SHP77 treated with DMSO at 0.1 percent for 48 hours (cell line): Measurements from ENCODE around the gene NUCB1.
A peak's percentile ranks its signal among the peaks of the same experiment; 100 is the strongest.
"Not testable (repeated sequence)": the region's sequence is repeated elsewhere in the genome, so short reads cannot be mapped to it uniquely, and the experiment has no call there.

Experiments
- DNase-seq: peaks from one replicate; lab custom pipeline; 2025; lab: John Stamatoyannopoulos, UW

Gene NUCB1

DNA sequence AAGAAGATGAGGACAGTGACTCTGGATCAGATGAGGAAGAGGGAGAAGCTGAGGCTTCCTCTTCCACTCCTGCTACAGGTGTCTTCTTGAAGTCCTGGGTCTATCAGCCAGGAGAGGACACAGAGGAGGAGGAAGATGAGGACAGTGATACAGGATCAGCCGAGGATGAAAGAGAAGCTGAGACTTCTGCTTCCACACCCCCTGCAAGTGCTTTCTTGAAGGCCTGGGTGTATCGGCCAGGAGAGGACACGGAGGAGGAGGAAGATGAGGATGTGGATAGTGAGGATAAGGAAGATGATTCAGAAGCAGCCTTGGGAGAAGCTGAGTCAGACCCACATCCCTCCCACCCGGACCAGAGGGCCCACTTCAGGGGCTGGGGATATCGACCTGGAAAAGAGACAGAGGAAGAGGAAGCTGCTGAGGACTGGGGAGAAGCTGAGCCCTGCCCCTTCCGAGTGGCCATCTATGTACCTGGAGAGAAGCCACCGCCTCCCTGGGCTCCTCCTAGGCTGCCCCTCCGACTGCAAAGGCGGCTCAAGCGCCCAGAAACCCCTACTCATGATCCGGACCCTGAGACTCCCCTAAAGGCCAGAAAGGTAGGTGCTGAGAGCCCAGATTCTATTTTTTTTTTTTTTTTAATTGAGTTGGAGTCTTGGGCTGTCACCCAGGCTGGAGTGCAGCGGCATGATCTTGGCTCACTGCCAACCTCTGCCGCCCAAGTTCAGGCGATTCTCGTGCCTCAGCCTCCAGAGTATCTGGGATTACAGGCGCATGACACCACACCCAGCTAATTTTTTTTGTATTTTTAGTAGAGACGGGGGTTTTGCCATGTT lies 25.6 kb upstream of the NUCB1 start:
- DNase-seq: no peak

DNA sequence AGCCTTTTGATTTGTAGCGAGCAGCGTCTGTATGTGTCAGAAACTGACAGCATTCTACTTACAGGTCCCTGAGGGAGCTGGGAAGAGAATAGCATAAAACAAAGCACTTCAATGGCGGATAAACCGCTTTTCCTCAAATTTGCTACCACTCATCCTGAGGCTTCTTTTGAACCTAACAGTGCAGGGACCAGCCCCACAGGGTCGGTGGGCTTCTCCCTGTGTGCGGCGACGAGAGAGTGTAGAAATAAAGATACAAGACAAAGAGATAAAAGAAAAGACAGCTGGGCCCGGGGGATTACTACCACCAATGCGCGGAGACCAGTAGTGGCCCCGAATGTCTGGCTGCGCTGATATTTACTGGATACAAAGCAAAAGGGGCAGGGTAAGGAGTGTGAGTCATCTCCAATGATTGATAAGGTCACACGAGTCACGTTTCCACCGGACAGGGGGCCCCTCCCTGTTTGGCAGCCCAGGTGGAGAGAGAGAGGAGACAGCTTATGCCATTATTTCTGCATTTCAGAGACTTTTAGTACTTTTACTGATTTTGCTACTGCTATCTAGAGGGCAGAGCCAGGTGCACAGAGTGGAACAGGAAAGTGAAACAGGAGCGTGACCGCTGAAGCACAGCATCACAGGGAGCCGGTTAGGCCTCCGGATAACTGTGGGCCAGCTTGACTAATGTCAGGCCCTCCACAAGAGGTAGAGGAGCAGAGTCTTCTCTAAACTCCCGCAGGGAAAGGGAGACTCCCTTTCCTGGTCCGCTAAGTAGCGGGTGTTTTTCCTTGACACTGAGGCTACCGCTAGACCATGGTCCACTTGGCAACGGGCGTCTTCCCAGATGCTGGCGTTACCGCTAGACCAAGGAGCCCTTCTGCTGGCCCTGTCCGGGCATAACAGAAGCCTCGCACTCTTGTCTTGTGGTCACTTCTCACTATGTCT lies 23.8 kb upstream of the NUCB1 start:
- not testable (repeated sequence) for DNase-seq

GRCh38 chr19:48877855-48878195 lies 22.3 kb upstream of the NUCB1 start:
- no peak for DNase-seq

DNA sequence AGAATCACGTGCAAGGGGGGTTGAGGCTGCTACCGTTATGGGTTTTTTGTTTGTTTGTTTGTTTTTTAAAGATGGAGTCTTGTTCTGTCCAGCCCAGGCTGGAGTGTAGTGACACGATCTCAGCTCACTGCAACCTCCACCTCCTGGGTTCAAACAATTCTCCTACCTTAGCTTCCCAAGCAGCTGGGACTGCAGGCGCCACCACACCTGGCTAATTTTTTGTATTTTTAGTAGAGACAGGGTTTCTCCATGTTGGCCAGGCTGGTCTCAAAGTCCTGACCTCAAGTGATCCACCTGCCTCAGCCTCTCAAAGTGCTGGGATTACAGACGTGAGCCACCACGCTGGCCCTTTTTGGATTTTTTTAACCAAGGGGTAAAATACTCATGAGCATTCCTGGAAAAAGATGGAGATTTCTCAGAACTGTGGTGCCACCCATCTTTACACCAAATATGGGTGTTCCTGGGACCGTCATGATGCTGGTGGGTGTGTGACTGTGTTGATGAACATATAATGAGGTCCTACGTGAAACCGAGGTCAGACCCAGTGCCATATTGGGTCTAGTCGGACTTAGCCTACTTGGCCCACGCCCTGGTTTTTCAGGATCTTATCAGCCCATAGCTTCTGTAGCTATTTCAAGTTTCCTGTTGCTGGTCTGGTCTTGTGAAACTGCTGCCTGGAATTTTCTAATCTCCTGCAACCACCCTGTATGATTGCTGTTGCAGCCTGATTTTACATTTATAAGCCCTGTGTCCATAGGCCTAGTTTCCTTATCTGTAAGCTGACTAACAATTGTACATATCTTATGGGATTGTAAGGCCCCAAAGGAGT lies 21.7 kb upstream of the NUCB1 start:
- no peak for DNase-seq

DNA sequence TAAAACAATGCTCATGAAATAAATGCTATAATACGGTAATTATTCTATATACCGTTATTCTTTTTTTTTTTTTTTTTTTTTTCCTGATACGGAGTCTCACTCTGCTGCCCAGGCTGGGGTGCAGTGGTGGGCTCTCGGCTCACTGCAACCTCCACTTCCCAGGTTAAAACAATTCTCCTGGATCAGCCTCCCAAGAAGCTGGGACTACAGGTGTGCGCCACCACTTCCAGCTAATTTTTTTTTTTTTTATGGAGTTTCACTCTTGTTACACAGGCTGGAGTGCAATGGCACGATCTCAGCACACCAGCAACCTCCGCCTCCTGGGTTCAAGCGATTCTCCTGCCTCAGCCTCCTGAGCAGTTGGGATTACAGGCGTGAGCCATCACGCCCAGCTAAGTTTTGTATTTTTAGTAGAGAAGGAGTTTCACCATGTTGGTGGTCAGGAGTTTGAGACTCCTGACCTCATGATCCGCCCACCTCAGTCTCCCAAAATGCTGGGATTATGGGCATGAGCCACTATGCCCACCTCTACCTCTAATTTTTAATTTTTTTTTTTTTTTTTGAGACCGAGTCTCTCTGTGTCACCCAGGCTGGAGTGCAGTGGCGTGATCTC lies 21.0 kb upstream of the NUCB1 start:
- DNase-seq: no peak

GRCh38 chr19:48879696-48880095 lies 20.4 kb upstream of the NUCB1 start:
- not testable (repeated sequence) for DNase-seq

GRCh38 chr19:48881741-48882657 lies 18.1 kb upstream of the NUCB1 start:
- DNase-seq: no peak

DNA sequence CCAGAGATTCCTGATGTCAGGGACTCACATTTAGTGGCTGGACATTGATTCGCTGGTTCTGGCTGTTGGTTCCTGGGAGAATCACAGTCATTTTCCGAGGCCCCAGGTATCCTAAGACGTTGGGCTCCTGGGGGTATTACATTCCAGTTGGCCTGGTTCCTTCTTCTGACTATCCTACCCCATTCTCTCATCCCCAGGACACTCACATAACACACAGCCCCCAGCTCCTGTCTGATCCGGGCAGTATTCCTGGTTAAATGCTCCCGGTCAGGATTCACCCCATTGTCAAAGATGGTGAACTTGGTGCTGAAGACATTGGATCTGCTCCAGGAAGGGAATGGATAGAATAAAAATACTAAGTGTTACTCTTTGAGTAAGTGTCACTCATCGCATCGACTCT lies 16.4 kb upstream of the NUCB1 start:
- DNase-seq: no peak

DNA sequence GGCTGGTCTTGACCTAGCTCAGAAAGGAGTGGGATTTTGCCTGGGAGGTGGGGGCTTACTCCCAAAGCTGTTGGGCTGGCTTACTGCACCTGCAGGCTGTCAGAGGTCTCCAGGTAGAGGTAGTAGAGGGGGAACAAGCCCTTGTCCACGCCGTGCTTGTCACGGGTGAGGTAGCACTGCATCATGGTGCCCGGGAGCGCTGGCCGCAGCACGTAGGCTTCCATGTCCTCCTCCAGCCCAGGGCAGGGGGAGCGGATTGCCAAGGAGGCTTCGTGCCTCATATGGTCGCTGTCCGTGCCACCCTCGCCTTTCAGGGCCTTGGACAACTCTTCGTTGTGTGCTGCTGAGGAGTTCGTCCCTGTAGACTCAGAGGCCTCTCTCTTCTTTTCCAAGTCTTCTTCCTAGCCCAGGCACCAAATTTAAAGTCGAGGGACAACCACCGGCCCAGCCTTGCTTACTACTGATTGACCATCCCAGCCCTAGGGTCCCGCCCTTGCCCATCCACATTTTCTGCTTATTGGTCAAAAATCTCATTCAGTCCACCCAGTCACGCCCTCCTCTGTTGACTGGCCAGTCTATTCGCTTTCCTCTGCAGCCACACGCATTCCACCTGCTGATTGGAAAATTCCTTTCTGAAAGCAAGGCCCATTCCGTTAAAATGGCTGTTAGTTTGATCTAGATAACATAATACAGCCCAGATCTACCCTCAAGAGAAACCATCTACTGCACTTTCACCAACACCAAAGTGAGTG lies 12.1 kb upstream of the NUCB1 start:
- DNase-seq: no peak

GRCh38 chr19:48889496-48889895 lies 10.6 kb upstream of the NUCB1 start:
- not testable (repeated sequence) for DNase-seq

GRCh38 chr19:48890551-48890950 lies 9.6 kb upstream of the NUCB1 start:
- DNase-seq: no peak

- DNase-seq: no peak
Measured at GRCh38 chr19:48895226-48895625, 4.9 kb upstream of the NUCB1 start.

DNA sequence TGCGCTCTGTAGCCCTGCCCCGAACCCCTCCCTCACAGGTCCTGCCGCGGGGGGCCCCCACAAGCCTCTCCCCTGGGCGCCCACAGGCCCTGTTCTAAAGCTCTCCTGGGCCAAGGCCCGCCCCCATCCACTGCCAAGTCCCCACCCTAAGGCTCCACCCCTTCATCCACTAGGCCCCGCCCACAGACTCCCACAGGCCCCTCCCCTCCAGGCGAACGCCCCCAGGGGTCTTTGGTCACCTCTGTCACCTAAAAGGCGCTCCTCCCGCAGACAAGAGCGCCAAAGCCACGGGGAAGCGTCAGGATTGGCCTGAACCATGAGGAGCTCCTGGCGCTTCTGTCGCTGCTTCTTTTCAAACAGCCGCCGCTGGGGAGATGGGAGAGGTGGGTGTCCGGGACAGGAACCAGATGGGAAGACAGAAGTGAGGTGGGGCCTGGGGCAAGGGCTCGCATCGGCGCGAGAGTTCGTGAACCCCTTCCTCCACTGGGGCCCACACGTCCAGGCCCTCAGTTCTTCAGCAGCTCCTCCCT lies 3.9 kb upstream of the NUCB1 start:
- DNase-seq: no peak

DNA sequence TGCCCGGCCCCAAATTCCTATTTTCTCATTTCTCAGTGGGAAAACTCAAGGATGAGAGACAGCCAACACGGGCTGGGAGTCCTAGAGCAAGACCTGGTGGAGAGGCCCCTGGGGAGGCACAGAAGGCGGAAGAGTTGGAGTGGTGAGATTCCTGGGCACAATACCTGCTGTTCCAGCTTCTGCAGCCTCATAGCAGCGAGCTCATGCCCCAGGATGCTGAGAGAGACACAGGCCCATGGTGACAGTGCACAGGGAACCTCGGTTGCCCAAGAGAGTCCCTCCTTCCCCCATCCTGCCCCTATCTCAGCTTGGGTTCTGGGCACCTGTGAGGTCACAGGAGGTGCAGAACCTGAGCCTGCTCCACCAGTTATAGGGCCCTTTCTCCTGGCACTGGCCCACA lies 2.9 kb upstream of the NUCB1 start:
- DNase-seq: no peak

- DNase-seq: not testable (repeated sequence)
Measured at GRCh38 chr19:48899386-48899749, 744 bp upstream of the NUCB1 start.

GRCh38 chr19:48900477-48901406 lies 630 bp downstream of the NUCB1 start:
- peak; percentile 3 for DNase-seq

- DNase-seq: not testable (repeated sequence)
Measured at GRCh38 chr19:48902291-48902690, 2.2 kb downstream of the NUCB1 start.

GRCh38 chr19:48903788-48904187 lies 3.7 kb downstream of the NUCB1 start:
- not testable (repeated sequence) for DNase-seq

DNA sequence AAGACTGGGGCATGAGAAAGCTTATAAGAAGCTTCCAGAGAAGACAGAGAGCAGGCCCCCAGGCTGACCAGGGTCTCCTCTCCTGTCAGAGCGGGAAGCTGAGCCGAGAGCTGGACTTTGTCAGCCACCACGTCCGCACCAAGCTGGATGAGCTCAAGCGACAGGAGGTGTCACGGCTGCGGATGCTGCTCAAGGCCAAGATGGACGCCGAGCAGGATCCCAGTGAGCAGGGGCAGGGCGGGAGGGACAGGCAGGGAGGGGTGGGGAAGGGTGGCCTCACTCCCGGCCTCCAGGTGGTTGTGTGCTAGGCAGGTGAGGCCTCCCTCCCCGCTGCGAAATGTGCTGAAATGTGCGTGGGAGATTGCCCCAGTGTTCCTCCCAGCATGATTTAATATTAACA lies 5.6 kb downstream of the NUCB1 start:
- no peak for DNase-seq
